Gastrocnemius medialis (tissue), 4 donors: ENCODE results near the gene ZDHHC1. TPM values are rescaled to one million over a fixed set of nuclear protein-coding genes. Genes with fewer than 3 reads are reported as not detected.

Experiments used
- ATAC-seq, 2 donors: fragments of 150-250 bp; one replicate each; pipeline ENCODE4 v1.9.1; 2016
- DNase-seq, 2 donors: peaks; one replicate each; pipeline ENCODE4 v3.0.0-alpha.2; 2019
- H3K27ac ChIP-seq, 4 donors: fragments of 200-600 bp; sonication (generic); 1 replicate in 1 of 4; 2 replicates in 3 of 4; pipeline ENCODE4 v1.5.1; 2016 to 2018; ENCODE audit warnings: mild to moderate bottlenecking in 2 of 4, moderate library complexity in 1 of 4
- H3K27me3 ChIP-seq, 3 donors: fragments of 200-600 bp; sonication (generic) in 2 of 3; 1 replicate in 1 of 3; 2 replicates in 2 of 3; pipeline versions ENCODE4 v1.5.1 to v1.6.0; 2016 to 2019; ENCODE audit warnings: mild to moderate bottlenecking in 1 of 3, moderate library complexity in 1 of 3
- H3K36me3 ChIP-seq, 2 donors: fragments of 200-600 bp; sonication (generic) in 1 of 2; one replicate each; pipeline ENCODE4 v1.5.1; 2017 to 2018
- H3K4me1 ChIP-seq, 2 donors: fragments of 200-600 bp; sonication (generic) in 1 of 2; one replicate each; pipeline ENCODE4 v1.5.1; 2016 to 2017; ENCODE audit warnings: mild to moderate bottlenecking in 2 of 2
- H3K4me3 ChIP-seq, 4 donors: fragments of 200-600 bp; sonication (generic) in 3 of 4; 1 replicate in 1 of 4; 2 replicates in 3 of 4; pipeline ENCODE4 v1.5.1; 2016 to 2019; ENCODE audit warnings: mild to moderate bottlenecking in 2 of 4
- H3K9me3 ChIP-seq, 3 donors: fragments of 200-600 bp; sonication (generic) in 2 of 3; 1 replicate in 1 of 3; 2 replicates in 2 of 3; pipeline ENCODE4 v1.5.1; 2016 to 2019
- POLR2A ChIP-seq, 2 donors: fragments of 450-650 bp; IDR thresholded peaks; one replicate each; pipeline ENCODE4 v1.6.1; 2017; ENCODE audit warnings: antibody characterized with exemption in 2 of 2, mild to moderate bottlenecking in 2 of 2, moderate library complexity in 2 of 2
- in situ Hi-C, 4 donors: fragments of 200-750 bp; cut with MboI; loops; one replicate each; pipeline versions ENCODE4 v1.15.0 to v1.8.0; 2017; ENCODE audit warnings: low sequenced_read_pairs in 4 of 4
- intact Hi-C: fragments of 100-400 bp; cut with DNase I; formaldehyde crosslinking; loops from one replicate; pipeline ENCODE4 v1.15.1; 2023; ENCODE audit warnings: low total_unique reads
- total RNA-seq, 4 donors: library from RNA; depleted of rRNA; stranded (reverse); fragments of >200 nt; gene quantifications; one replicate each; pipeline versions ENCODE4 v1.1.0 to v1.2.3, GENCODE V29; 2016
- TF ChIP-seq, protein P1 (sequence below), 5 experiments: fragments of 450-650 bp in 3 of 5; fragments of 200-600 bp in 2 of 5; sonication (generic) in 2 of 5; IDR thresholded peaks in 4 of 5; conservative IDR thresholded peaks in 1 of 5; 1 replicate in 4 of 5; 2 replicates in 1 of 5; pipeline ENCODE4 v1.5.1; 2016 to 2019; ENCODE audit warnings: antibody characterized with exemption in 5 of 5, mild to moderate bottlenecking in 3 of 5, moderate library complexity in 3 of 5

ZDHHC1 gene
- total RNA-seq, 4 donors from 2014 or later = 4.4 to 11.0 (median 8.9) TPM

DNA sequence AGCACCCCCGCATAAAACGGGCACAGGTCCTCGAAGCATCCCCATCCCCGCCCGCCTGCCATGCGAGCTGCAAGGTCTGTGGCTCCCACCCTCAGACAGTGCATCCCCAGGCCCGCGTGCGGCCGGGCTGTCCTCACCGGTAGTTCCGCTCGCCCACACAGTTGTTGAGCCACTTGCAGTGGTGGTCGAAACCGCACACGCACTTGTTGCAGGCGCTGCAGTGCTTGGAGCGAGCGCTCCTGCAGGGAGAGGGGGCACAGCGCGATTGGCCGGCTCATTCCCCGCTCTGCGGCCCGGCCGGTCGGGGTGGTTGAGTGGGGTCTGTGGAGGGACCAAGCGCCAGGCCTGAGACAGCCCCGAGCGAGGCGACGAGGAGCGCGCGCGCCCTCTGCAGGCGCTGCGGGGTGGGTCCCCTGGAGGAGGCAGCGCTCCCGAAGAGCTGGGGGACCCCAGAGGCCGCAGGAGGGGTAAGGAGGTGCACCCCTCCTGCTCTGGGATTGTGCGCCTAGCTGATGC lies 17.0 kb downstream of the ZDHHC1 start:
- no peak overlapping the region for H3K27ac ChIP-seq
- in situ Hi-C loops = no loop called here
- no peaks in the 10 kb centered on the region for H3K36me3 ChIP-seq
- H3K4me3 ChIP-seq = no peak overlapping the region
- intact Hi-C loops = no loop called here
- peaks cover 35% of the 10 kb centered on the region in 2 donors for H3K4me1 ChIP-seq
- TF ChIP-seq, protein P1, sequence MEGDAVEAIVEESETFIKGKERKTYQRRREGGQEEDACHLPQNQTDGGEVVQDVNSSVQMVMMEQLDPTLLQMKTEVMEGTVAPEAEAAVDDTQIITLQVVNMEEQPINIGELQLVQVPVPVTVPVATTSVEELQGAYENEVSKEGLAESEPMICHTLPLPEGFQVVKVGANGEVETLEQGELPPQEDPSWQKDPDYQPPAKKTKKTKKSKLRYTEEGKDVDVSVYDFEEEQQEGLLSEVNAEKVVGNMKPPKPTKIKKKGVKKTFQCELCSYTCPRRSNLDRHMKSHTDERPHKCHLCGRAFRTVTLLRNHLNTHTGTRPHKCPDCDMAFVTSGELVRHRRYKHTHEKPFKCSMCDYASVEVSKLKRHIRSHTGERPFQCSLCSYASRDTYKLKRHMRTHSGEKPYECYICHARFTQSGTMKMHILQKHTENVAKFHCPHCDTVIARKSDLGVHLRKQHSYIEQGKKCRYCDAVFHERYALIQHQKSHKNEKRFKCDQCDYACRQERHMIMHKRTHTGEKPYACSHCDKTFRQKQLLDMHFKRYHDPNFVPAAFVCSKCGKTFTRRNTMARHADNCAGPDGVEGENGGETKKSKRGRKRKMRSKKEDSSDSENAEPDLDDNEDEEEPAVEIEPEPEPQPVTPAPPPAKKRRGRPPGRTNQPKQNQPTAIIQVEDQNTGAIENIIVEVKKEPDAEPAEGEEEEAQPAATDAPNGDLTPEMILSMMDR (IDR thresholded peaks at IDR 0.05 in 4 of 5, conservative IDR thresholded peaks at IDR 0.05 in 1 of 5) = peak; percentile 16 to 65 (median 56)
- TF ChIP-seq POLR2A (IDR thresholded peaks at IDR 0.05) = no peak
- no peak for ATAC-seq
- no peak for DNase-seq
- H3K9me3 ChIP-seq = no peaks in the 10 kb centered on the region
- H3K27me3 ChIP-seq = no peaks in the 10 kb centered on the region

DNA sequence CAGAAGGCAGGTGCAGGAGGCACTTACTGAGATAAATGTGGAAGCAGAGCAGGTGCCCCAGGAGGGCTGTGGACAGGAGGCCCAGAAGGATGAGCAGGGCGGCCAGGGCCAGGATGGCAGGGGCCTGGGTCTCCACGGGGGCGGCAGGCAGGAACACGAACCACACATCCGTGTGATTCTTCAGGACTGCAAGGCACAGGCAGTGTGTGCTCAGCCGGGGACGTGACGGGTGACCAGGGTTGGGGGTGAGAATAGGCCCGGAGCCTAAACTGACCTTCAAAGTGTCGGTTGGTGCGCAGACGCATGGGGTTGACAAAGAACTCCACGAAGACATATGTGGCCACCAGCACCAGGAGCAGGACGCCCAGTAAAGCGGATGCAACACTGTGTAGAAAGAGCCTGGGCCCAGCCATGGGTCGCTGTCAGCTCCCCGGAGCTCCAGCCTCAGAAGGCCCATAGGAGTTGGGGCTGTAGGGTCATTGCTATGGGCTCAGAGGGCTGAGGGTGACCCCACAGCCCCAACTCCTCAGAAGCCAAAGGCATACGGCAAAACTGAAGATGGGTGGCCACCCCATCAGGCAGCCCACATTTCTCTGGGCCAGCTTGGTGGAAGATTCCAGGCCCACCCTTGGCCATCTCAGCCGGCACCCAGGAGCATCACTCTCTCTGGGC lies 17.6 kb downstream of the ZDHHC1 start:
- Histone ChIP-seq H3K27ac (peak overlapping the region in 3 of 4 donors; percentile 63 to 72 (median 70)), H3K9me3 (no peaks in the 10 kb centered on the region), H3K36me3 (no peaks in the 10 kb centered on the region), H3K4me3 (no peak overlapping the region), H3K27me3 (no peaks in the 10 kb centered on the region), H3K4me1 (peaks cover 31 to 38% of the 10 kb centered on the region in 2 donors)
- no peak for TF ChIP-seq POLR2A (IDR thresholded peaks at IDR 0.05)
- TF ChIP-seq, protein P1 (IDR thresholded peaks at IDR 0.05 in 4 of 5, conservative IDR thresholded peaks at IDR 0.05 in 1 of 5) = no peak
- intact Hi-C loops = no loop called here
- ATAC-seq (no peak), DNase-seq (no peak)
- in situ Hi-C loops = no loop called here

- Histone ChIP-seq H3K9me3 (no peaks in the 10 kb centered on the region), H3K27ac (peak overlapping the region; percentile 60 to 72 (median 66)), H3K27me3 (no peaks in the 10 kb centered on the region), H3K4me3 (no peak overlapping the region), H3K36me3 (no peaks in the 10 kb centered on the region), H3K4me1 (peaks cover 30 to 44% of the 10 kb centered on the region in 2 donors)
- in situ Hi-C loops (no loop called here), intact Hi-C loops (no loop called here)
- ATAC-seq = no peak
- no peak for DNase-seq
- TF ChIP-seq POLR2A (IDR thresholded peaks at IDR 0.05) = no peak
- TF ChIP-seq, protein P1 (IDR thresholded peaks at IDR 0.05 in 4 of 5, conservative IDR thresholded peaks at IDR 0.05 in 1 of 5) = no peak
Observed at GRCh38 chr16:67397812-67398545, 18.3 kb downstream of the ZDHHC1 start.

DNA sequence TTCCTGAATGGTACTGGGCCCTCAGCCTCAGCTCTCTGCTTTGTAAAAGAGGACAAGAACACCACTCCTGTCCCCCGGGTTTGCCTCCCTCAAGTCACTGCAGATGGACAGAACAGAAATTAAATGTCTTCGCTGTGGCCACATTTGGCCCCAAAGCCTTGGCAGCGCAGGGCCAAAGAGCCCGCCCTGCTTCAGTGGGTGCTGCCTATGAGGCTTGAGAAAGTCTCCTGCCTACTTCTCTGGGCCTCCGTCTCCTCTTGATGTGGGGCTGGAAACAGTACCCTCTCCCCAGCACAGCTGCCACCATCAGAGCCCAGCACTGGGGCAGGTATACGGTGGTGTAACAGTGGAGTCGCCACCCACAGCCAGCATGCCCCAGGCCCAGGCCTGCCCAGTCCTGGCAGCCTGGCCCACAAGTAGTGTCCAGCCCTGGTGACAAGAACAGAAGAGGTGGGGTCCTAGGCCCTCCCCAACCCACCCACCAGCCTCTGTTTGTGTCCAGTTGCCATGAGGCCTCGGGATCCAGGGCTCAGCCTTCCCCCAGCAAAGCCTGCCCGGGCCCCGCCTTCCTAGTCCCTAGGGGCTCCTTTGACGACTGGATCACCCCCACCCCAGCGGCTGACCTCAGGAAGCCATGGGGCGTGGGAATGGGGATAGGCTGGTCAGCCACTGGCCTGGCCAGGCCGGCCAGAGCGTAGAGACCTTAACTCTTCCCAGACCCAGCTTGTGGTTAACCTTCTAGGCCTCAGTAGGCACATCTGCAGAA lies 19.1 kb downstream of the ZDHHC1 start:
- Histone ChIP-seq H3K36me3 (no peaks in the 10 kb centered on the region), H3K27ac (peak overlapping the region; percentile 60 to 72 (median 66)), H3K4me3 (no peak overlapping the region), H3K9me3 (no peaks in the 10 kb centered on the region), H3K4me1 (peaks cover 37 to 52% of the 10 kb centered on the region in 2 donors), H3K27me3 (no peaks in the 10 kb centered on the region)
- no peak for DNase-seq
- in situ Hi-C loops (no loop called here), intact Hi-C loops (no loop called here)
- ATAC-seq = no peak
- TF ChIP-seq, protein P1 (IDR thresholded peaks at IDR 0.05 in 4 of 5, conservative IDR thresholded peaks at IDR 0.05 in 1 of 5) = no peak
- no peak for TF ChIP-seq POLR2A (IDR thresholded peaks at IDR 0.05)
